Upper lobe of left lung (tissue), 4 donors: ENCODE data around the gene TMEM168.

Experiments used
- CTCF ChIP-seq, 6 experiments: fragments of 450-650 bp in 4 of 6; fragments of 200-600 bp in 2 of 6; sonication (generic) in 2 of 6; IDR thresholded peaks; one replicate each; pipeline ENCODE4 v1.5.1; 2016 to 2019; ENCODE audit warnings: antibody characterized with exemption in 6 of 6
- POLR2AphosphoS5 ChIP-seq, 2 donors: sonication (generic); formaldehyde crosslinking; IDR thresholded peaks; one replicate each; pipeline ENCODE4 v1.5.1; 2017; ENCODE audit warnings: antibody characterized with exemption in 2 of 2

GRCh38 chr7:112777406-112777805 lies 12.8 kb downstream of the TMEM168 start:
- TF ChIP-seq CTCF (IDR thresholded peaks at IDR 0.05), result no peak
- no peak for TF ChIP-seq POLR2AphosphoS5 (IDR thresholded peaks at IDR 0.05)
